ENCODE data around the gene PFN4. TPM values are rescaled to one million over a fixed set of nuclear protein-coding genes. Genes with fewer than 3 reads are reported as not detected.
A peak's percentile ranks its signal among the peaks of the same experiment; 100 is the strongest.

The PFN4 gene
- total and polyA plus RNA-seq, 9 of the 15 experiments (the other 6 are each of a cell fraction or from before 2014, with no cell fraction given), result 0.07 to 0.54 (median 0.31) TPM; not detected in 2

- no TSS peak for BruUV-seq (replicated peaks)
- peaks cover 0 to 6% of the 10 kb centered on the region in 2 experiments; a peak in 1 of 5 replicates for H3K27me3 ChIP-seq (ENCODE audit: control insufficient read depth in 2 of 2, insufficient read depth in 2 of 2, low read length in 2 of 2)
- peaks cover 0 to 4% of the 10 kb centered on the region in 2 experiments; a peak in 2 of 5 replicates for H3K4me1 ChIP-seq (replicated peaks in 1 of 2; ENCODE audit: control insufficient read depth in 2 of 2, insufficient read depth in 2 of 2, low read length in 2 of 2)
- 59% methylated on average over 1 of the region's 1 CpG for WGBS (ENCODE audit: insufficient coverage, low coverage, missing lambda C conversion rate)
- ChIA-PET POLR2A (interaction anchor here (0.7 kb wide), 2 partner anchors 8 to 456 kb away, joined by 3 to 5 read pairs; no protein-coding TSS in a partner anchor), CTCF (ENCODE audit: low intra/inter-chr PET ratio) (interaction anchor here (0.6 kb wide), 2 partner anchors 124 to 277 kb away, joined by 3 read pairs; no protein-coding TSS in a partner anchor)
- no peak for FAIRE-seq
- intact Hi-C loops (cut with micrococcal nuclease) (no loop called here), in situ Hi-C loops (cut with MboI) (no loop called here)
- no peaks in the 10 kb centered on the region for H3K9me3 ChIP-seq (replicated peaks; ENCODE audit: control insufficient read depth, insufficient read depth, low read depth, low read length)
- ATAC-seq, result no peak
- H3K4me3 ChIP-seq, result no peak overlapping the region
- H3K9me1 ChIP-seq (ENCODE audit: control insufficient read depth, insufficient read depth, low read length), result no peaks in the 10 kb centered on the region
- H2AFZ ChIP-seq (ENCODE audit: low read depth, low read length), result no peak overlapping the region
- H3K36me3 ChIP-seq (ENCODE audit: control insufficient read depth, insufficient read depth, low read length), result no peaks in the 10 kb centered on the region
- no peak for DNase-seq (ENCODE audit: extremely low read depth in 1 of 4, low spot score in 3 of 4)
- TF ChIP-seq ZBED1 (IDR thresholded peaks at IDR 0.05), result no peak
- TF ChIP-seq JUND (IDR thresholded peaks at IDR 0.05; ENCODE audit: borderline replicate concordance, low read depth, low read length), result no peak
- TF ChIP-seq JUND (tag; IDR thresholded peaks at IDR 0.05; ENCODE audit: borderline replicate concordance, low read depth, low read length), result no peak
- TF ChIP-seq HNRNPH1 (optimal IDR thresholded peaks at IDR 0.05; ENCODE audit: low read depth, low read length), result no peak
- no peak for TF ChIP-seq ZNF124 (CRISPR knock-in tag; IDR thresholded peaks at IDR 0.05)
- H3K27ac ChIP-seq (ENCODE audit: extremely low read depth, low read depth, low read length), result no peak overlapping the region
- no peak overlapping the region for H3K9ac ChIP-seq (ENCODE audit: insufficient read depth in 1 of 2, low read depth in 2 of 2, low read length in 2 of 2)
- no peaks in the 10 kb centered on the region for H3K79me2 ChIP-seq (ENCODE audit: control insufficient read depth, insufficient read depth, low read length)
- H3K4me2 ChIP-seq (ENCODE audit: insufficient read depth, low read length), result no peak overlapping the region
- H4K20me1 ChIP-seq (replicated peaks; ENCODE audit: control insufficient read depth, insufficient read depth, low read length), result no peaks in the 10 kb centered on the region
Measured at GRCh38 chr2:24102677-24103076, 20.5 kb downstream of the PFN4 start.

GRCh38 chr2:24101992-24102391, 21.1 kb downstream of the PFN4 start:
- Histone ChIP-seq H3K4me1 (replicated peaks in 1 of 2; ENCODE audit: control insufficient read depth in 2 of 2, insufficient read depth in 2 of 2, low read length in 2 of 2) (peaks cover 0 to 4% of the 10 kb centered on the region in 2 experiments; a peak in 2 of 5 replicates), H3K4me2 (ENCODE audit: insufficient read depth, low read length) (no peak overlapping the region)
- CTCF ChIA-PET (ENCODE audit: low intra/inter-chr PET ratio), result interaction anchor here (0.6 kb wide), 1 partner anchor 125 kb away, joined by 3 read pairs; no protein-coding TSS in a partner anchor

More at GRCh38 chr2:24101992-24102391, 21.1 kb downstream of the PFN4 start:
- intact Hi-C loops (cut with micrococcal nuclease) (no loop called here), in situ Hi-C loops (cut with MboI) (no loop called here)
- Histone ChIP-seq H3K4me3 (no peak overlapping the region), H3K79me2 (ENCODE audit: control insufficient read depth, insufficient read depth, low read length) (no peaks in the 10 kb centered on the region), H3K9ac (ENCODE audit: insufficient read depth in 1 of 2, low read depth in 2 of 2, low read length in 2 of 2) (no peak overlapping the region), H2AFZ (ENCODE audit: low read depth, low read length) (no peak overlapping the region), H3K27ac (ENCODE audit: extremely low read depth, low read depth, low read length) (no peak overlapping the region), H3K27me3 (ENCODE audit: control insufficient read depth in 2 of 2, insufficient read depth in 2 of 2, low read length in 2 of 2) (peaks cover 0 to 6% of the 10 kb centered on the region in 2 experiments; a peak in 1 of 5 replicates), H4K20me1 (replicated peaks; ENCODE audit: control insufficient read depth, insufficient read depth, low read length) (no peaks in the 10 kb centered on the region), H3K9me3 (replicated peaks; ENCODE audit: control insufficient read depth, insufficient read depth, low read depth, low read length) (no peaks in the 10 kb centered on the region), H3K36me3 (ENCODE audit: control insufficient read depth, insufficient read depth, low read length) (no peaks in the 10 kb centered on the region), H3K9me1 (ENCODE audit: control insufficient read depth, insufficient read depth, low read length) (no peaks in the 10 kb centered on the region)
- POLR2A ChIA-PET, result interaction anchor here (0.6 kb wide), 1 partner anchor 901 kb away, joined by 3 read pairs; no protein-coding TSS in a partner anchor
- DNase-seq (ENCODE audit: extremely low read depth in 1 of 4, low spot score in 3 of 4) (no peak), FAIRE-seq (no peak), ATAC-seq (no peak)
- TF ChIP-seq, protein P1, sequence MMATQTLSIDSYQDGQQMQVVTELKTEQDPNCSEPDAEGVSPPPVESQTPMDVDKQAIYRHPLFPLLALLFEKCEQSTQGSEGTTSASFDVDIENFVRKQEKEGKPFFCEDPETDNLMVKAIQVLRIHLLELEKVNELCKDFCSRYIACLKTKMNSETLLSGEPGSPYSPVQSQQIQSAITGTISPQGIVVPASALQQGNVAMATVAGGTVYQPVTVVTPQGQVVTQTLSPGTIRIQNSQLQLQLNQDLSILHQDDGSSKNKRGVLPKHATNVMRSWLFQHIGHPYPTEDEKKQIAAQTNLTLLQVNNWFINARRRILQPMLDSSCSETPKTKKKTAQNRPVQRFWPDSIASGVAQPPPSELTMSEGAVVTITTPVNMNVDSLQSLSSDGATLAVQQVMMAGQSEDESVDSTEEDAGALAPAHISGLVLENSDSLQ (IDR thresholded peaks at IDR 0.05), result peak; percentile 19; the same call in 1 of the 2 replicates
- TF ChIP-seq DPF2 (IDR thresholded peaks at IDR 0.05), result no peak
- BruUV-seq (replicated peaks), result no TSS peak
- WGBS (ENCODE audit: insufficient coverage, low coverage, missing lambda C conversion rate), result 12% methylated on average over 2 of the region's 2 CpGs
